ENCODE results near the gene NEDD8. TPM values are rescaled to one million over a fixed set of nuclear protein-coding genes. Genes with fewer than 3 reads are reported as not detected.

NEDD8 gene
- total and polyA plus RNA-seq, 8 donors: 85.4 to 244 (median 166) TPM; not detected in 1

DNA sequence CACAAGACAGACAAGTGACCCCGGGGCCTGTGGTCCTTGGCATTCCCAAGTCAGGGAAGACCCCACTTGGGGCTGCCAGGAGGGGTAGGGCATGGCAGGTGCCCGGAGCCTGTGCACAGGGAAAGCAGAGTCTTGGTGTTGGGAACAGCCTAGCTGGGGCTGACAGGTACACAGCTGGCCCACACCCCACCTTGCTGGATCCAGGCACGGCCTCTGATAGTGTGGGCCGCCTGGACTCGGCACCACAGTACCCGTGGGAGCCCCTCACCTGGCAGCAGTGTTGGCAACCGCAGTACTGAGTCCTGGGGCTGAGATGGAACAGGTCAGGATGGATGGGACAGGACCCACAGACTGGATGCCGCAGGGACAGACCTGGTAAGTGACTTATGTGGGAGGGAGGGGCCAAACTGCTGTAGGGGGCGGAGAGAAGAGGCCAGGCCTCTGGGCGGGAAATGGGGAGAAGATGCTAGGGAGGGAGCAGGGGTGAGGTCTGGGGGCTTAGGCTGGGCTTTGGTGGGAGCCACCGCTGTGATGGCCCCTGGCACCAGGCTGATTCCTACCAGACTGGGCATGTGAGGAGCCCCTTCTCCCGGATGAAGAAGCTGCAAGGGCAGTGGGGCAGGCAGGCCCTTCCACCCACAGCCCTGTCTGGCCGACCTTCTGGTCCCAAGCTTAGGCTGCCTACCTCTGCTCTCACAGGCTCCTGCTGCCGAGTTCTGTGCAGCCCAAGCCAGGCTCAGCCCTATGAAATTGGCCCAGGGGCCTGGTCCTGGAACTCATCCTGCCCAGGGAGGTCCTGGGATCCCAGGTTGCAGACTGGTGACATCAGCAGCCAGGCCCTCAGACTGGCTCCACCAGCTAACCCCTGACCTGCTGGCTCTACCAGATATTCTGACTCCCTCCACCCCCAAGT lies 30.9 kb upstream of the NEDD8 start, which contains the start of gene TGM1:
Gene TGM1 (minus strand): TSS at position 357 of the 913 bp plus-strand sequence. CDS start 825 bp downstream, outside the sequence.
- H3K27me3 ChIP-seq: no peaks in the 10 kb centered on the region
- peaks cover 0 to 12% (median 6%) of the 10 kb centered on the region in 4 donors for H3K4me1 ChIP-seq
- H3K9me3 ChIP-seq: no peaks in the 10 kb centered on the region
- TF ChIP-seq EP300 (IDR thresholded peaks at IDR 0.05) (no peak), POLR2AphosphoS5 (IDR thresholded peaks at IDR 0.05) (no peak), POLR2A (IDR thresholded peaks at IDR 0.05) (no peak)
- TF ChIP-seq, protein P1, sequence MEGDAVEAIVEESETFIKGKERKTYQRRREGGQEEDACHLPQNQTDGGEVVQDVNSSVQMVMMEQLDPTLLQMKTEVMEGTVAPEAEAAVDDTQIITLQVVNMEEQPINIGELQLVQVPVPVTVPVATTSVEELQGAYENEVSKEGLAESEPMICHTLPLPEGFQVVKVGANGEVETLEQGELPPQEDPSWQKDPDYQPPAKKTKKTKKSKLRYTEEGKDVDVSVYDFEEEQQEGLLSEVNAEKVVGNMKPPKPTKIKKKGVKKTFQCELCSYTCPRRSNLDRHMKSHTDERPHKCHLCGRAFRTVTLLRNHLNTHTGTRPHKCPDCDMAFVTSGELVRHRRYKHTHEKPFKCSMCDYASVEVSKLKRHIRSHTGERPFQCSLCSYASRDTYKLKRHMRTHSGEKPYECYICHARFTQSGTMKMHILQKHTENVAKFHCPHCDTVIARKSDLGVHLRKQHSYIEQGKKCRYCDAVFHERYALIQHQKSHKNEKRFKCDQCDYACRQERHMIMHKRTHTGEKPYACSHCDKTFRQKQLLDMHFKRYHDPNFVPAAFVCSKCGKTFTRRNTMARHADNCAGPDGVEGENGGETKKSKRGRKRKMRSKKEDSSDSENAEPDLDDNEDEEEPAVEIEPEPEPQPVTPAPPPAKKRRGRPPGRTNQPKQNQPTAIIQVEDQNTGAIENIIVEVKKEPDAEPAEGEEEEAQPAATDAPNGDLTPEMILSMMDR (IDR thresholded peaks at IDR 0.05): no peak
- WGBS, 5 donors: 71 to 84% (median 82%) methylated on average over 9 to 14 of the region's 14 CpGs
- no peak for DNase-seq
- peaks cover 21 to 63% (median 36%) of the 10 kb centered on the region in 4 donors for H3K36me3 ChIP-seq
- intact Hi-C loops (cut with DNase I; ENCODE audit: low total_unique reads): no loop called here
- H3K4me3 ChIP-seq: no peak within 1 kb of the TSS
- no peak within 1 kb of the TSS for H3K27ac ChIP-seq

DNA sequence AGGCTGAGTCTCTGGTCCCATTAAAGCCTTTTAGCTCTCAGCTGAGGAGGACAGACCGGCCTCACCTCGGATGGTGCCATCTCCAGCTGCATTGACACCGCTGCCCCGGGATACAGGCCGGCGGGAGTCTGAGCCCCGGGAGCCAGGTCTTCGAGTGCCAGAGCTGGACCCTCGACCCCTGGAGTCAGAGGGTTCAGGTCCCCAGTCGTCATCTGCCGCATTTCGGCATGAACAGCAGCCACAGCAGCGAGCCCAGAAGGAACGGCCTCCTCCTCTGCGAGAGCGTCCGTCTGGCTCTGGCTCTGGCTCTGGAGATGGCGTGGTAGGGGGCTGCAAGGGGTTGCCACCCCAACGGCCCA lies 29.8 kb upstream of the NEDD8 start:
- TF ChIP-seq POLR2A (IDR thresholded peaks at IDR 0.05) (no peak), EP300 (IDR thresholded peaks at IDR 0.05) (no peak), POLR2AphosphoS5 (IDR thresholded peaks at IDR 0.05) (no peak)
- TF ChIP-seq, protein P1 (IDR thresholded peaks at IDR 0.05): no peak
- H3K9me3 ChIP-seq: no peaks in the 10 kb centered on the region
- peaks cover 0 to 12% (median 6%) of the 10 kb centered on the region in 4 donors for H3K4me1 ChIP-seq
- H3K4me3 ChIP-seq: no peak overlapping the region
- peaks cover 9 to 53% (median 25%) of the 10 kb centered on the region in 4 donors for H3K36me3 ChIP-seq
- intact Hi-C loops (cut with DNase I; ENCODE audit: low total_unique reads): no loop called here
- H3K27ac ChIP-seq: no peak overlapping the region
- WGBS, 5 donors: 89 to 92% (median 91%) methylated on average over 6 to 19 of the region's 19 CpGs
- H3K27me3 ChIP-seq: no peaks in the 10 kb centered on the region
- DNase-seq: no peak

GRCh38 chr14:24261256-24261968 lies 29.2 kb upstream of the NEDD8 start:
- TF ChIP-seq POLR2AphosphoS5 (IDR thresholded peaks at IDR 0.05): no peak
- no peak for TF ChIP-seq EP300 (IDR thresholded peaks at IDR 0.05)
- no peak for TF ChIP-seq POLR2A (IDR thresholded peaks at IDR 0.05)
- TF ChIP-seq, protein P1 (IDR thresholded peaks at IDR 0.05): no peak
- Histone ChIP-seq H3K27me3 (no peaks in the 10 kb centered on the region), H3K4me3 (no peak overlapping the region), H3K27ac (no peak overlapping the region), H3K9me3 (no peaks in the 10 kb centered on the region), H3K4me1 (peaks cover 0 to 12% (median 6%) of the 10 kb centered on the region in 4 donors), H3K36me3 (peaks cover 4 to 48% (median 20%) of the 10 kb centered on the region in 4 donors)
- DNase-seq: no peak
- WGBS, 5 donors: 87 to 93% (median 89%) methylated on average over 18 to 20 of the region's 20 CpGs
- intact Hi-C loops (cut with DNase I; ENCODE audit: low total_unique reads): no loop called here

DNA sequence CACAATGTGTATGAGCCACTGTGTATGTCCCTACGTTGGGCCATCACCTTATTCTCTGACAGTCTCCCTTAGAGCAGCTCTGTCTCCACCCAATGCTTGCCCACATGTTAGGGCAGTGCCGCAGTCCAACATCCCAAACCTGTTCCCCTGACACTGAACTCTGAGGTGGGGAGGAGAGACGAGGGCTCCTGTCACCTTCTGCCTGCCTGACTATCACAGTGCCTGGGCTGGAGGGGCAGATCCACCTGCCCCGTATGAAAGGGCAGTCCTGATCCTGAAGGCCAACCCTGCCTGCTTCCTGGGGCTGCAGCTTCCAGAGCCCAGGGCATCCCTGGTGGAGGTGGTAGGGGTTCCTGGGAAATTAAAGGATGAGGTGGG lies 28.6 kb upstream of the NEDD8 start:
- peaks cover 0 to 12% (median 6%) of the 10 kb centered on the region in 4 donors for H3K4me1 ChIP-seq
- TF ChIP-seq POLR2AphosphoS5 (IDR thresholded peaks at IDR 0.05): no peak
- TF ChIP-seq POLR2A (IDR thresholded peaks at IDR 0.05): no peak
- no peak for TF ChIP-seq EP300 (IDR thresholded peaks at IDR 0.05)
- TF ChIP-seq, protein P1 (IDR thresholded peaks at IDR 0.05): no peak
- peaks cover 0 to 44% (median 13%) of the 10 kb centered on the region in 4 donors for H3K36me3 ChIP-seq
- 71 to 80% (median 73%) methylated on average over 2 to 4 of the region's 4 CpGs for WGBS, 5 donors
- no peaks in the 10 kb centered on the region for H3K27me3 ChIP-seq
- no peak overlapping the region for H3K4me3 ChIP-seq
- no peak for DNase-seq
- H3K27ac ChIP-seq: no peak overlapping the region
- no peaks in the 10 kb centered on the region for H3K9me3 ChIP-seq
- intact Hi-C loops (cut with DNase I; ENCODE audit: low total_unique reads): no loop called here
